ENCODE data around the gene BABAM2. TPM values are rescaled to one million over a fixed set of nuclear protein-coding genes. Genes with fewer than 3 reads are reported as not detected.

BABAM2 gene
- total and polyA plus RNA-seq, 9 of the 15 experiments (the other 6 are each of a cell fraction or from before 2014, with no cell fraction given): 10.9 to 37.4 (median 25.6) TPM

DNA sequence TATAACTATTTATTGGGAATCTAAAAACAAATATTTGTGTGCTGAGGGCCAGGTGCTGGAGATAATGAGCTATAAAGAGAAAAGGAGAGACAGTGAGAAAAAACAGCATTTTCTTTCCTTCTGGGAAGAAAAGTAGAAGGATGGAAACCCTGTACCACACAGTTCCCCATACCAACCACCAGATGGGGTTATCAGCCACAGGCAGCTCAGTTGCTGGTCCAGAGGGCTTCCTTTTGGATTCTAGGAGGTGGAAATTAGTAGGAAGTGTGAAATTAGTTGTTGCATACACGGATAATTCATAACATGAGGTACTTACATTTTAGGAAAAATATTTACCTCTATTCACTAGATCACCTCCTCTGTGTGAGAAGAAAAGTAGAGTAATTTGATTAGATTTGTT is 265.1 kb downstream of the BABAM2 start (continued):
- TF ChIP-seq ARID2 (IDR thresholded peaks at IDR 0.05) (peak; percentile 57; the same call in 1 of the 2 replicates), CBX5 (IDR thresholded peaks at IDR 0.05; ENCODE audit: borderline replicate concordance, low read depth) (peak; percentile 96), TRIM28 (IDR thresholded peaks at IDR 0.05) (peak; percentile 94), MTA3 (IDR thresholded peaks at IDR 0.05; ENCODE audit: borderline replicate concordance) (0 out of 2 replicates have a peak, but pooled peaks have one; percentile 42), RAD21 (CRISPR knock-in tag; conservative IDR thresholded peaks at IDR 0.05 in 1 of 2, IDR thresholded peaks at IDR 0.05 in 1 of 2) (peak; percentile 52 to 89), TEAD1 (CRISPR knock-in tag; IDR thresholded peaks at IDR 0.05) (peak; percentile 30 to 92; a peak in 3 of 4 replicates), KDM4B (IDR thresholded peaks at IDR 0.05; ENCODE audit: borderline replicate concordance in 2 of 2, low read depth in 1 of 2) (no peak), ZEB2 (IDR thresholded peaks at IDR 0.05) (peak; percentile 33; the same call in 1 of the 2 replicates), TCFL5 (CRISPR knock-in tag; conservative IDR thresholded peaks at IDR 0.05) (no peak), TARDBP (IDR thresholded peaks at IDR 0.05) (no peak)

DNA sequence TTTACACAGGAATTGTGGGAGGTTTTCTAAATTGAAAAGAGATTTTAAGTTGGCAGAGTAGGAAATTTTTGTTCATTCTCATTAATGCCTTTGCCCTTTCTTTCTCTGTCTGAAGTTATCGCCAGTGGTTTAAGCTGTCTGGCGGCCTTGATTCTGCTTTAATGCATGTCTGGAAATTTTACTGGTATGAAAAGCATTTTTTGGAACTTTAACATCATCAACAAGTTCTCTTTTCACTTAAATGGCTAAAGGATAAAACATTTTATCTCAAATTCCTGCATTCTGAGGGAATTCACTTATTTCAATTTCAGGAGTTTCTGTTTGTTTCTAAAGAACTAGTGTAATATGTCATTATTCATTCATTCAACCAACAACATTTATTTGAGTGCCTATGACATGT is 268.3 kb downstream of the BABAM2 start:
- POLR2A ChIA-PET: no interaction called here
- Histone ChIP-seq H3K36me3 (ENCODE audit: control insufficient read depth, insufficient read depth, low read length) (no peaks in the 10 kb centered on the region), H3K4me1 (replicated peaks in 1 of 2; ENCODE audit: control insufficient read depth in 2 of 2, insufficient read depth in 2 of 2, low read length in 2 of 2) (no peaks in the 10 kb centered on the region), H3K9ac (ENCODE audit: insufficient read depth in 1 of 2, low read depth in 2 of 2, low read length in 2 of 2) (no peak overlapping the region), H3K27ac (ENCODE audit: extremely low read depth, low read depth, low read length) (no peak overlapping the region), H2AFZ (ENCODE audit: low read depth, low read length) (no peak overlapping the region), H3K9me3 (replicated peaks; ENCODE audit: control insufficient read depth, insufficient read depth, low read depth, low read length) (peaks cover 10% of the 10 kb centered on the region; the same call in 1 of the 2 replicates), H3K27me3 (ENCODE audit: control insufficient read depth in 2 of 2, insufficient read depth in 2 of 2, low read length in 2 of 2) (no peaks in the 10 kb centered on the region), H4K20me1 (replicated peaks; ENCODE audit: control insufficient read depth, insufficient read depth, low read length) (no peaks in the 10 kb centered on the region), H3K4me2 (ENCODE audit: insufficient read depth, low read length) (no peak overlapping the region), H3K79me2 (ENCODE audit: control insufficient read depth, insufficient read depth, low read length) (no peaks in the 10 kb centered on the region), H3K4me3 (no peak overlapping the region), H3K9me1 (ENCODE audit: control insufficient read depth, insufficient read depth, low read length) (no peaks in the 10 kb centered on the region)
- intact Hi-C loops (cut with micrococcal nuclease): loop anchor here (5.0 kb wide), 1 partner anchor 239 kb away; no protein-coding TSS in a partner anchor
- ATAC-seq: no peak
- no peak for FAIRE-seq
- CTCF ChIA-PET (ENCODE audit: low intra/inter-chr PET ratio): interaction anchor here (0.6 kb wide), 1 partner anchor 194 kb away, joined by 3 read pairs; no protein-coding TSS in a partner anchor
- 68% methylated on average over 2 of the region's 2 CpGs for WGBS (ENCODE audit: insufficient coverage, low coverage, missing lambda C conversion rate)
- DNase-seq (ENCODE audit: extremely low read depth in 1 of 4, low spot score in 3 of 4): no peak
- in situ Hi-C loops (cut with MboI): no loop called here
- BruUV-seq (replicated peaks): no TSS peak
- TF ChIP-seq PRMT5 (CRISPR knock-in tag; IDR thresholded peaks at IDR 0.05) (no peak), POLR2H (tag; IDR thresholded peaks at IDR 0.05; ENCODE audit: low read depth) (no peak), GATA2 (CRISPR knock-in tag; IDR thresholded peaks at IDR 0.05) (no peak), POU5F1 (IDR thresholded peaks at IDR 0.05; ENCODE audit: borderline replicate concordance, low read depth, low read length, partially characterized antibody) (no peak), ZNF274 (IDR thresholded peaks at IDR 0.05; ENCODE audit: borderline replicate concordance, low read depth, low read length) (no peak)
